ENCODE data around the gene RHBDF1.

The RHBDF1 gene

DNA sequence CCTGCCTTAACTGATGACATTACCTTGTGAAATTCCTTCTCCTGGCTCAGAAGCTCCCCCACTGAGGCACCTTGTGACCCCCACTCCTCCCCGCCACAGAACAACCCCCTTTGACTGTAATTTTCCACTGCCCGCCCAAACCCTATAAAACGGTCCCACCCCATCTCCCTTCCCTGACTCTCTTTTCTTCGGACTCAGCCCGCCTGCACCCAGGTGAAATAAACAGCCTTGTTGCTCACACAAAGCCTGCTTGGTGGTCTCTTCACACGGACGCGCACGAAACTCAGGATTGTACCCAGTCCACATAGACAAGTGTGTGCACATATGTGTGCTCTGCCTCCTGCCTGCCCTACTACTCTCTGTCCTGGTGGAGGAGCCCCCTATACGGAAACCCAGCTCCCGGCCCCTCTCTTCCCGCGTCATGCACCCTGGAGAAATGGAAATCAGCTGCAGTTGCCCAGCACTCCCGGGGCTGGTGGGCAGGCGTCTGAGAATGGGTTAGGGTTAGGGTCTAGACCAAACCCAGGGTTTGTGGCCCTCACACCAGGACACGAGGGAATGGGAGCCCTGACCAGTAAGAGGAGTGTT is 2.4 kb upstream of the RHBDF1 start:
- no peak for DNase-seq

DNA sequence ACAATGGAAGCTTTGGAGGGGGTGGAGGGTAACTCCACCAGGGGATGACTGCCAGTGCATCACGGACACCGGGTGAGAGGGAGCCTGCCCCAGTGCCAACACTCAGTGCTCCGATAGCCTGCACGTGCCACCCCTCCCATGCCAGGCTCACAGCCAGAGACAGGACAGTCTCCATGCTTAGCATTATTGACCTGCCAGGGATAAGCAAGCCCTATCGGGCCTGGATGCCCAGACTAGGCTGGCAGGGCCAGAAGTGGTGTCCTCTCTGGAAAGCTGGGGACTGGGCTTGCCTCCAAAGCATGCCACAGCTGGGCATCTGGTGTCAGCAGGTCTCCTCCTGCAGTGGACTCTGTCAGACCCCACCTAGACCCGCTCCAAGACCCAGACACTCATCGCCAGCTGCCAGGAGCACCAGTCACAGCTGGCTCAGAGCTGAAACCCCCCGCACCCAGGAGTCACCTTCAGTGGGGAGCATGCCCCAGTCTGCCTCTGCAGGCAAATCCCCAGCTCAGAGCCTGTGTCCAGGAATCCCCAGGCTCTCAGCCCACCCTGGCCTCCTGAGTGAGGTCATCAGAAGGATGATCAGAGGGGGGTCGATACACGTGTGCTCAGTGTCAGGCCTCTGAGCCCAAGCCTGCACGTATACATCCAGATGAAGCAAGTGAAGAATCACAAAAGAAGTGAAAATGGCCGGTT is 1.8 kb upstream of the RHBDF1 start:
- no peak for DNase-seq

DNA sequence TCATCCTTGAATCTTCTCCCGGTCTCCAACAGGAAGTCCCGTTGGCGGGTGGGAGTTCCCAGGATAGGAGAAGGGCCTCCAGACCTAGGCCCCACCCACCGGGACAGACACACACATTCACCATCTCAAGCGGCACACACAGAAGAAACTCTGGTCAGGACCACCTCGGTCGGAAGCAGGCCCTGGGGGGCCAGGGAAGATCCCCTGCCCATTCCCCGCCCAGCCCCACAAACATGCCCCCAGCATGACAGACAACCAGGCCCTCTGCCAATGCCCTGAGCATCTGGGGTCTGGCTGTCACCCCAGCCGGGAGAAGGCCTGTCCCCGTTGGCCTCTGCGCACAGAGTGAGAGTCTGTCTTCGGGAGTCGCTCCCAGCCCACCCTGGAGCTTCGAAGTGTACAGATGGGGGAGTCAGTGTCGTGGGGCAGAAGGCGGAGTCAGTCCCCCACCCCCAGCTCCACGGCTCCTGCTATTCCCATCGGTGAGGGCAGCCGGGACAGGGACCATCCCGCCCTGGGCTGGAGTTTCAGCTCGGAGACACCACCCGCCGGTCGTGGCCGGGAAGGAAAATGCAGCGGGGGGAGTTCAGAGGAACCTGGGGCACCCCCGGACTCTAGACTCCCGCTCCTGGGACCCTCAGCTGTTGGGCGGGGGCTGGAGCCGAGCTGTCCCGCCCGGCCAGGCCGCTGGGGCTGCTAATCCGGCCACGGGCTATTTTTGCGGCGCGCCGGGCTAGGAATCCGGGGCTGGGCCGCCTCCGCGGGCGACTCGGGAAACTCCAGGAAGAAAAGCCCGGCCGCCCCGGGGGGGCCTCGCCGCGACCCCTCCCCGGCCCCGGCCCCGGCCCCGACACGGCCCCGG is 660 bp downstream of the RHBDF1 start:
- peak in 7 of 14 donors; percentile 16 to 60 (median 28) for DNase-seq

DNA sequence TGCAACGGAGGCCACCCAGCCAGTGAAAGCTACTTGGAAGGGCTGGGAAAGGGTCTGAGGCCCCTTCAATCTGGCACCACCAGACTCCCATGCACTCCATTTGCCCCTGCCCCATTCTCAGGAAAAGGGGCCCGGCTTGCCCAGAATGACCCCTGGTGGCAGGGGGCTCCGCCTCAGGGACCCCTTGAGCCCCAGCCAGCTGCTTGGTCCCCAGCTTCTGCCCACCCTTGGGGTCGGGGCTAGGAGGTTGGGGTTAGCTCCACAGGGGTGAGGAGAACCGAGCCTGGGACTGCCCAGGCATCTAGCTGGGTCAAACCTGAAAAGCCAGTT is 1.3 kb downstream of the RHBDF1 start:
- DNase-seq = no peak

DNA sequence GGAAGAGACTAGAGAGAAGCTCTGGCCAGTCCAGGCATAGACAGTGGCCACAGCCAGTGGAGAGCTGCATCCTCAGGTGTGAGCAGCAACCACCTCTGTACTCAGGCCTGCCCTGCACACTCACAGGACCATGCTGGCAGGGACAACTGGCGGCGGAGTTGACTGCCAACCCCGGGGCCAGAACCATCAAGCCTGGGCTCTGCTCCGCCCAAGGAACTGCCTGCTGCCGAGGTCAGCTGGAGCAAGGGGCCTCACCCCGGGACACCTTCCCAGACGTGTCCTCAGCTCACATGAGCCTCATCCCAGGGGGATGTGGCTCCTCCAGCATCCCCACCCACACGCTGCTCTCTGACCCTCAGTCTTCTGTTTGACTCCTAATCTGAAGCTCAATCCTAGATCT is 3.2 kb downstream of the RHBDF1 start:
- DNase-seq = no peak

DNA sequence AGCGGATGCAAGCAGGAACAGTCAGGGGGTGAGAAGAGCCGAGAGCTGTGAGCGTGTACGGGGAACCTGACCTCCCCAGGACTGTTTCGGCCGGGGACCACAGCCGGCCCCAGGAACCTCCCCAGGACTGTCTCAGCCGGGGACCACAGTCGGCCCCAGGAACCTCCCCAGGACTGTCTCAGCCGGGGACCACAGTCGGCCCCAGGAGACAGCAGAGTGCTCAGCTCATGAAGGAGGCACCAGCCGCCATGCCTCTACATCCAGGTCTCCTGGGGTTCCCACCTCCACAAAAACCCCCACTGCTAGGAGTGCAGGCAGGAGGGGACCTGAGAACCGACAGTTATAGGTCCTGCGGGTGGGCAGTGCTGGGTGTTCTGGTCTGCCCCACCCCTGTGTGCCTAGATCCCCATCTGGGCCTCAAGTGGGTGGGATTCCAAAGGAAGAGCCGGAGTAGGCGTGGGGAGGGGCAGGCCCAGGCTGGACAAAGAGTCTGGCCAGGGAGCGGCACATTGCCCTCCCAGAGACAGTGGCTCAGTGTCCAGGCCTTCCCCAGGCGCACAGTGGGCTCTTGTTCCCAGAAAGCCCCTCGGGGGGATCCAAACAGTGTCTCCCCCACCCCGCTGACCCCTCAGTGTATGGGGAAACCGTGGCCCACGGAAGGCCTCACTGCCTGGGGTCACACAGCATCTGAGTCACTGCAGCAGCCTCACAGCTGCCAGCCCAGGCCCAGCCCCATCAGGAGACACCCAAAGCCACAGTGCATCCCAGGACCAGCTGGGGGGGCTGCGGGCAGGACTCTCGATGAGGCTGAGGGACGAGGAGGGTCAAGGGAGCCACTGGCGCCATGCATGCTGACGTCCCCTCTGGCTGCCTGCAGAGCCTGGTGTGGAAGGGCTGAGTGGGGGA is 4.3 kb downstream of the RHBDF1 start:
- peak in 5 of 14 donors; percentile 24 to 65 (median 28) for DNase-seq

DNA sequence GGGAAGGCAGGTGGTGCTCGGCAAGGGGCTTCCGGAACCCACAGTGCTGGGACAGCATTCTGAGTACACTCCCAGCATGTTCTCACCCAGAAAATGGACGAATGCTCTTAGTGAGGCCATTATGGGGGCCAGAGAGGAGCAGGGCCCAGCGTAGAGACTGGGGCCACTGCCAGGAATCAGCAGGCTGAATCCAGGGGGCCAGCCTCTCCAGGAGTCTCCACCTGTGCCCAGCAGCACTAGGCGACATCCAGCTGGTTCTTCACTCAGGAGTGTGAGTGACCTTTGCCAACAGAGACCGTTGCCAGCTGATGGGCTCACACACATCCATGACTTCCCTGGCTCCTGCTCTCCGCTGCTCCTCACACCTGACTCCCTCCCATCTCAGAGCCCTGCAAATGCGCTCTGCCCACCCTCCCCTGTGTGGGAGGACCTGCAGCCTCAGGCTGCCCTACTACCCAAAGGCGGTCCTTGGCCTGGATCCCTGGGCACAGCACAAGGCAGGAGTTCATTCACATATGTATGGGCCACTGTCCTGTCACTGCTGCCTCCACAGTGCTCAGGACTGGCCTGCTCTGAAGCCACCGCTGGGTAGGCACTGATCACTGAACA is 5.1 kb downstream of the RHBDF1 start:
- DNase-seq = peak in 7 of 14 donors; percentile 7 to 87 (median 16)

DNA sequence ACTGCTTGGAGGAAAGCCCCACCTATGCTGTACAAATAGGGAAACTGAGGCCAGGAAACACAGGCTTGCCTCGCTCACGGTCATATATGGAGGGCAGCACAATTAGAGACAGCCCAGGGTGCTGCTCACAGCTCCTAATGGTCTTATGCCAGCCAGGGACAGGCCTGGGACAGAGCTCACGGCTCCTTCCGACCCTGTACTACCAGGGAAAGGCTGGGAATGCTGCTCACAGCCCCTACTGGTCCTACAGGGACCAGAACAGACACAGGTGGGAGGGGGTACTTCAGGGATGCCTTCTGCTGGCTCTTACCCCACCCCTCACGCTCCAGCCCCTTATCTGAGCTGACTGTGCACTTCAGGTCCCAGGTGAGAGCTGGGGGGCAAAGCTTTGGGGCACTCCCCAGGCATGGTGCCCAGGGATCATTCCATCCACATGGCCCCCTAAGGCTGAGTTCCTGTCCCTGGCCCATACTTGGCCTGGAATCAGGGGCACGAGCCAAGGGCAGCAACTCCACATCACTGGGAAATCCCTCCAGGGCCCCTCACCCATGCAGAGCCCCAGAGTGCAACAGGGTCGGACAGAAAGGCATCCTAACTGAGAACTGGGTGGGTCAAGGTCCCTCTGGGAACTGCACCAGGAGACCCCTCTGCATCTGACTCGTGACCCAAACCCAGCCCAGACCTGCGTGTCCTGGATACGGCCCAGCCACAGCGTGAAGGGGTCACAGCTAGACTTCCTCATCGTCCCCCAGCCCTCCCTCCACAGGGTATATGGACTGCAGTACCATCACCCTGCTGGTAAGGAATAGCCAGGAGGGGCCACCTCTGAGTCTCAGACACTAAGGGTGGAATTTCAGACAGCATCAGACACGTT is 5.9 kb downstream of the RHBDF1 start:
- no peak for DNase-seq

DNA sequence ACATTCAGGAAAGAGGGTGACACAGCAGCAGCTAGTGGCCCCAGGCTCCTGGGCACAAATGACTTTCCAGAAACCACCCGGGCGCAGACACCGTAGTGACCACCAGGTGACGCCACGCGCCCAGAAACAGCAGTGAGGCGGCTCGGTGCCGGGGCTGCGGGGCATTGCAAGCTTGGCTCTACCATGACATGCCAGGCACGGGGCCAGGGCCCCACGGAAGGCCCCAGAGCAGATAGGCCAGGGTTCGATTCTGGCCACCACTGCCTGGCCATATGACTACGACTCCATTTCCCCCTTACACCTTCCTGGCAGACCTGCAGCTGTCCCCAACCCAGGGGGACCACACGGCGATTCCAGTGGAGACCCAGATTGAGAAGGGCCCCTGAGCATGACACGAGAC is 6.7 kb downstream of the RHBDF1 start:
- DNase-seq = peak in 13 of 14 donors; percentile 41 to 87 (median 73)

DNA sequence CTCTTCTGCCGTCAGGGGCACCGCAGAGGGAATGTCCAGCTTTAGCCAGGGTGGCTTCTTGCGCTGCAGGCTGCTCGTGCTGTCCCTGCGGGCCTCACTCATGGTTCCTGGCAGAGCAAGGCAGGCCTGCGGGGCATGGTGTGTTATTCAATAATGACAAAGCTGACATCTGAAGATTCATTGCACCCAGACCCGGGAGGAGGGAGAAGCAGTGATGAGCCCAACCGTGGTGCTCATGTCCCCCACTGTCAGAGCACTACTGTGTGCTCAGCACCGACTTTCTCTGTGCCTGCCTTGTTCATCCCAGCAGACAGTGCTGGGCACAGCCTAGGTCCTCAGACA is 7.5 kb downstream of the RHBDF1 start:
- DNase-seq = no peak

DNA sequence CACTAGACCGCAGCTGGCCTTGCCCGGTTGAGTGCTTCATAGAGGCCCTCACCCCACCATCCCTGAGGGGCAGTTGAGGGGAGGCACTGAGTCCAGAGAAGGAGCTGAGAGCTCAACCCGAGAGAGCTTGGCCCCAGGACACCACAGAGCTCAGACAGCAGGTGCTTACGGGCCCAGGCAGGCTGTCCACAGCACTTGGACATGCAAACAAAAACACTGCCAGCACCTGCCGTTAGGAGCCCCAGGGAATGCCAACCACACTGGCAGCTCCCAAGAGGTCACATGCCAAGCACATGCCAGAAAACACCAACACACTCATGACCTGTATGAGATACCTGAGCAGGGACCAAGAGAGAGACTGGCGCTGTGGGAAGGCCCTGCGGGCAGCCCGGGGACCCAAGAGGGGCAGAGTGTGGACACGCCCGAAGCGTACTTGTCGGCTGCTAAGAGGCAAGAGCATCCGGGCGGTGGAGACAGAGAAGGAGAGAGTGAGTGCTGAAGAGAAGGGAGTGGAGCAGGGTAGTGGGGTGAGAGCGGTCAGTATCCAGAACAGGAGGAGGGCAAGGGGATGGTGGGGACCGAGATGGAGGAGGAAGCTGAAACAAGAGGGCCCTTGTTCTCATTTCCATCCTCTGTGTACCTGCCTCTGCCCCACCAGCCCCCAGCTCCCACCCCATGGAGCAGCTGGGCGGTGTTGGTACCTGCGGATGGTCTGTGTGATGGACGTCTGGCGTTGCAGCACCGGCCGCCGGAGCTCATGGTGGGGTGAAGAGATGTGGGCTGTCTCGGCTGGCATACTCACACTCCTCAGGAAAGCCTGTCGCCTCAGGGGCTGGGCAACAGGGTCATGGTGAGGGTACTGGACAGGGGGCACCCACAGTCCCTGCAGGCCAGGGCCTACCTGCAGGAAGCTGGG is 8.2 kb downstream of the RHBDF1 start:
- no peak for DNase-seq

DNA sequence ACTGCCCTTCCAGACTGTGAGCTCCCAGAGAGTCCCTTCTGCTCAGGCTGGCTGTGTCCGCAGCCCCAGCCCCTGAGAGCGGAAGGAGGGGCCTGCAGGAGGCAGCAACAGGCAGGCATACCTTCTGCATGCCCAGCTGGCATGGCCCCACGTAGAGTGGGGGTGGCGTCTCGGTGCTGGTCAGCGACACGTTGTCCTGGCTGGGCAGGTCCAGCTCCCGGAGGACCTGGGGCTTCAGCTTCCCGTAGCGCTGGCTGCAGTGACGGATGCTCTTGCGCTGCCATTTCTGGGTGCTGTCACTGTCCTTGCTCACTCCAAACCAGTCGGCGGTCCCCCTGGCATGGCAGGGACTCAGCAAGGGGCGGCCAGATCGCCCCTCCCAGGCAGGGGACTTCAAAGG is 9.0 kb downstream of the RHBDF1 start:
- peak in 1 of 14 donors; percentile 48 for DNase-seq

DNA sequence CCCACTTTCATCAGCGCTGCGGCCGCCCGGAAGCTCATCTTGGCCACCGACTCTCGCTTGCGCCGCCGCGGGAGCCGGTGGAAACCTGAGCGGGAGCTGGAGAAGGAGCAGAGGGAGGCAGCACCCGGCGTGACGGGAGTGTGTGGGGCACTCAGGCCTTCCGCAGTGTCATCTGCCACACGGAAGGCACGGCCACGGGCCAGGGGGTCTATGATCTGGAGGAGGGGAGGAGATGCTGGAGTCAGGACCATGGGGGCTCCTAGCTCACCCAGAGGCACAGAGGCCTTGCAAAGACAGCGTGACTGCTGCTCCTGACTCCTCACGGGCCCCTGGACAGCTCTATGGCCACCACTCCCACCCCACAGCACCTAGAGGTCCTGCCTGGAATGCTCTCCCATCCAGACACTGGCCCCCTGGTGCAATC is 9.5 kb downstream of the RHBDF1 start:
- no peak for DNase-seq

DNA sequence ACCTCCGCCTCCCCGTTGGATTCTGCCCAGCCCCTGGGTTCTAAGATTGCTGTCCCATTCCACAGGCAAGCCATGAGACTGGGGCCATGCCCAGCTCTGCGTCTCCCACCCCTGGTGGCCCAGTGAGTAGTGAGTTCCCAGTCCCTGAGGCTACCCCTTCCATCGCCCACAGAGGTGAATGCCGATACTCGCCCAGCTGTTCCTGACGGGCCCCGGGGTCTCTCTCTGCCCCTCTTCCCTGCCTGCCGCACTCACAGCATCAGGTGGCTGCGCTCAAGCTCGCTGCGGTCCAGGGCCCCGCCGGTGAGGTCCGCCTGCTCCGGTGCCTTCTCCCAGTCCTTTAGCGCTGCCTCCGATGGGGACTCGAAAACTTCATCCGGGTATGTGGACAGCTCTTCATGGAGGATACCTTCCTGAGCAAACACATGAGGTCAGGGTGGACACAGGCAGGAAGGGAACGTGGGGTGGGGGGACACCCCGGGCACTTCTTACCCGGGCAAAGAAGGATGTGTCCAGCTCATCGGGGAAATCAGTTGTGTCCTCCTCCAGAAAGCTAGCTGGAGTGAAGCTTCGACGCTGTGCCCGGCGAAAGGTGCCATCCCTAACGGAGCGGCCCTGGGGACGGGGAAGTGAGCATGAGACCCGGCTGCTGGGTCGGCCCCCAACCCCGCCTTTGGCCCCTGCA is 10.0 kb downstream of the RHBDF1 start:
- DNase-seq = no peak

DNA sequence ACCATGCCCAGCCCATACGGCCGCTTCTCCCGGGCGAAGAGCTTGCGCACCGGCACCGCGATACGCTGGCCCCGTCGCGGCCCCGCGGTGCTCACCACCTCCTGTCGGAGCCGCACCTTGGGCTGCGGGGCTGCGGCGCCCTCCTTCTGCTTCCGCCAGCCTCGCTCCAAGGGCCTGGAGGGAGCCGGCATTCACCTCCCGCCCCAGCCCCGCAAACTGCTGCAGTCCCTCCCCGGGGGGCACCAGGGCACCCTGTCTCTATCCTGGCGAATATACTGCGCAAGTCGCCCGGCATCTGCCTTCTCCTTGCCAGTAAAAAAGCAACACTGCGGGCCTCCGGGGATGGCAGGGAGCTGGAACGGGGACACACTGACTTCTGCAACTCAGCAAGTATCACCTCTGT is 10.6 kb downstream of the RHBDF1 start:
- no peak for DNase-seq

DNA sequence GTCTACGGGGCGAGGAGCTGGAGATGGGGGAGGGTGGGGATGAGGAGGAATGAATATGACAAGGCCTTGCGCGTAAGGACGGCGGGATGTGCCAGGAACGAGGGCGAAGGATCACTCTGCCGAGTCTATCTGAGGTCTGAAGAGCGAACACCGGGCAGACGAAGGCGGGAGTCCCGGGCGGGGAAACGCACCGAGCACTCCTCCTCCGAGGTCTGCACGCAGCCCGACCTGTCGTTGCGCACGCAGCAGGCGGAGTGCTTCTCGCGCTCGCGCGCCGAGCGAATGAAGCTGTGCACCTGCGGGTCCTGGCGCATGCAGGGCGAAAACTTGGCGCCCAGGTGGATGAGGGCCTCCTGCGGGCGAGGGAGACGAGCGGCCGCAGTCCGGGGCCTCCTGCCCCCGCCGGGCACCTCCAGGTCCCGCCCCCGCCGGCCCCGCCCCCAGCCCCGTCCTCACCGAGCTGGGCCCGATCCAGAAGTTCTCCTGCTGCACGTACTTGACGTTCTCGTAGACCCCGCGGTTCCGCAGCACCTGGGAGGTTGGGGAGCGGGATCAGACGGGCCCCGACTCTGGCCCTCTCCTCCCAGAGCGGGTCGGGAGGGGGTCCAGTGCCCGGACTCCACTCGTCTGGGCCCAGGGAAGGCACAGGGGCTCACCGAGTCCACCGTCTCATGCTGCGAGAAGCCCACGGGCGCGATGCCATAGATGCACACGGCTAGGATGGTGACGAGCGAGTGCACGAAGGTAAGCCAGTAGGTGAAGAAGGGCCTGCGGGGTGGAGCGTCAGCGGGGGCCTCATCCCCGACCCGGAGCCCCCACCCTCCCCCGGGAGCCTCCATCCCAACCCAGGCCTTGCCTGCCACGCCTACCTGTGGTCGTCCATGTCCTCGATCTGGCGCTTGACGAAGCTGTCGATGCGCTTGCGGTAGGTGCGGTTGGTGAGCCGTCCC is 11.2 kb downstream of the RHBDF1 start:
- DNase-seq = no peak

DNA sequence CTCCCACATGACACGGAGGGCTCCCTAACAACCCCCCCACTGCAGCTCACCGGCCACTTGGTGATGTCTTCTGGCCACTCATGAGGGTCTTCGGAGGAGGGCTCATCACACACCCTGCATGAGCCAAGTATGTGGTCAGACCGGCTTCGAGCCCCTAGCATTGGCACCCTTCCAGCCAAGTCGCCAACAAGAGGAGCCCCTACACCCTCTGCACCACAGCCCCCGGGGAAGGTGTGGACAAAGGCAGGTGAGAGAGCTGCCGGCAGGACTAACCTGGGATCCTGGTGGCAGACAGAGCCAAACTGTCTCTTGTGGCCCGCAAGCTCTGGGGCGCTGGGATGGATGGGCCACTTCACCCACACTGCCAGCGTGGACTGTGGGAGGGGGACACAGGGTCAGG is 12.3 kb downstream of the RHBDF1 start:
- DNase-seq = no peak

DNA sequence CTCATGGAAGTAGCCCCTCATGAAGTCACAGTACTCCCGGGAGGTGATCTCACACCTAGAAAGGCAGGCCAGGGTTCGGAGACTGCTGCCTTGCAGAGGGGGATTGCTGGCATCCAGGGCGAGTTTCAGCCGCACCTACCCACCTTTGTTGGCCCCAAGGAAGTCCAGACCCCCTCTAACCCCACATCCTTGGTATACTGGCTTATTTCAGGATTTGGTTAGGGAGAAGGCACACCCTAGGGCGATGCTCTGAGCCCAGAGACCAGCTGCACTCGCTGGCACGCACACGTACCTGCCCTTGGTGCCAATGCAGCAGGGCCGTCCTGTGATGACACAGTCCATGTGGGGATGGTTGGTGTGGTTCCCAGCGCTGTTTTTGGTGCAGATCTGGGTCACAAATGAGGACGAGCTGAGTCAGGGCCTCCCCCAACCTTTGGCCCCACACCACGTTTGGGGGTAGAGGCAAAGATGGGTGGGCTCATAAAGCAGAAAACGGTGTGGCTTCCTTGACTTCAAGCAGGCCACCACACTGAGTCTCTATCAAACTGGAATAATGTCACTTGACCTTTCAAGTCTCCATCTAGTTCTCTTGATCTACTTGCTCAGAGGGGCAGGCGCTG is 12.9 kb downstream of the RHBDF1 start:
- DNase-seq = peak in 1 of 14 donors; percentile 30

Data from C1 segment of cervical spinal cord (tissue), 14 donors.